Endothelial cell of umbilical vein (primary cell): Measurements from ENCODE around the gene ACTR10. TPM values are rescaled to one million over a fixed set of nuclear protein-coding genes. Genes with fewer than 3 reads are reported as not detected.

ENCODE experiments used
- BruUV-seq: library from RNA; stranded (reverse); fragments of 400-500 nt; replicated peaks from 2 replicates; lab custom pipeline; 2021; lab: Mats Ljungman, UMichigan
- CTCF ChIA-PET: fragments of 300-600, 350-600 bp; sonication (Branson Sonifier 250); formaldehyde crosslinking; loops from one replicate; lab custom pipeline; 2021; ENCODE audit warnings: antibody characterized with exemption, inconsistent platforms; lab: Charles Lee
- POLR2A ChIA-PET: fragments of 300-600, 350-600 bp; sonication (Branson Sonifier 250); formaldehyde crosslinking; loops from one replicate; lab custom pipeline; 2021; ENCODE audit warnings: antibody characterized with exemption, inconsistent platforms; lab: Charles Lee
- DNase-seq: peaks from one replicate; pipeline ENCODE4 v3.0.0-alpha.2; 2011; ENCODE audit warnings: low read depth, low spot score
- FAIRE-seq: peaks from 2 replicates; lab custom pipeline; 2011; peaks lifted over from hg19 to GRCh38; lab: Jason Lieb, UNC
- H2AFZ ChIP-seq: 2 replicates; pipeline ENCODE4 v1.6.0; 2012; ENCODE audit warnings: low read depth, low read length, control low read depth, inconsistent platforms
- H3K27ac ChIP-seq: 2 replicates; pipeline ENCODE4 v1.5.1; 2011; ENCODE audit warnings: low read depth, mild to moderate bottlenecking, control low read depth, low read length, moderate library complexity; ENCODE audit not compliant: insufficient read depth
- H3K27me3 ChIP-seq, 2 experiments: 2 replicates each; pipeline versions ENCODE4 v1.6.0 to v1.6.1; 2011; ENCODE audit warnings: low read length in 2 of 2, mixed read lengths in 1 of 2; ENCODE audit not compliant: control insufficient read depth in 2 of 2, insufficient read depth in 2 of 2
- H3K36me3 ChIP-seq, 2 experiments: 2 replicates in 1 of 2; 3 replicates in 1 of 2; pipeline ENCODE4 v1.5.1; 2011; ENCODE audit warnings: low read length in 2 of 2, mild to moderate bottlenecking in 1 of 2, moderate library complexity in 1 of 2; ENCODE audit not compliant: control insufficient read depth in 2 of 2, insufficient read depth in 2 of 2; ENCODE audit errors: extremely low read depth in 1 of 2
- H3K4me1 ChIP-seq: 3 replicates; pipeline ENCODE4 v1.5.1; 2011; ENCODE audit warnings: mild to moderate bottlenecking, low read length; ENCODE audit not compliant: control insufficient read depth, insufficient read depth; ENCODE audit errors: extremely low read depth
- H3K4me2 ChIP-seq: 2 replicates; pipeline ENCODE4 v1.6.1; 2011; ENCODE audit warnings: low read length, control low read depth, mixed read lengths; ENCODE audit not compliant: insufficient read depth
- H3K4me3 ChIP-seq, 3 experiments: fragments of 200-600 bp in 1 of 3; sonication (generic), shearing (Covaris generic) in 1 of 3; replicated peaks in 1 of 3; 2 replicates each; pipeline ENCODE4 v1.5.1; 2011 to 2016; ENCODE audit warnings: control low read depth in 3 of 3, low read length in 3 of 3, mild to moderate bottlenecking in 2 of 3, inconsistent platforms in 1 of 3, low read depth in 1 of 3, moderate library complexity in 1 of 3; ENCODE audit not compliant: insufficient read depth in 1 of 3
- H3K79me2 ChIP-seq: 2 replicates; pipeline ENCODE4 v1.6.0; 2012; ENCODE audit warnings: low read length, inconsistent platforms; ENCODE audit not compliant: control insufficient read depth, insufficient read depth
- H3K9ac ChIP-seq: replicated peaks from 2 replicates; pipeline ENCODE3; 2011; ENCODE audit warnings: low read length, control low read depth; ENCODE audit not compliant: insufficient read depth; ENCODE audit errors: extremely low read depth
- H3K9me1 ChIP-seq: replicated peaks from 3 replicates; pipeline ENCODE4 v1.6.0; 2011; ENCODE audit warnings: mild to moderate bottlenecking, low read length; ENCODE audit not compliant: control insufficient read depth, insufficient read depth; ENCODE audit errors: extremely low read depth
- H3K9me3 ChIP-seq: replicated peaks from 2 replicates; pipeline ENCODE4 v1.5.1; 2012; ENCODE audit warnings: low read length, inconsistent platforms; ENCODE audit not compliant: control insufficient read depth, insufficient read depth
- H4K20me1 ChIP-seq: replicated peaks from 2 replicates; pipeline ENCODE3; 2011; ENCODE audit warnings: mild to moderate bottlenecking, low read length; ENCODE audit not compliant: control insufficient read depth, insufficient read depth; ENCODE audit errors: extremely low read depth
- EZH2 ChIP-seq: IDR thresholded peaks from 2 replicates; pipeline ENCODE4 v1.6.1; 2012; ENCODE audit warnings: borderline replicate concordance, low read depth, mild to moderate bottlenecking, moderate library complexity, low read length, inconsistent platforms; ENCODE audit not compliant: severe bottlenecking
- FOS ChIP-seq: IDR thresholded peaks from 2 replicates; pipeline ENCODE4 v1.6.1; 2011; ENCODE audit warnings: mild to moderate bottlenecking, low read length, moderate library complexity, borderline replicate concordance; ENCODE audit not compliant: insufficient read depth
- GATA2 ChIP-seq: IDR thresholded peaks from 2 replicates; pipeline ENCODE4 v1.7.0; 2011; ENCODE audit warnings: low read depth, mild to moderate bottlenecking, moderate library complexity, mixed read lengths, low read length; ENCODE audit not compliant: insufficient read length, insufficient read depth
- JUN ChIP-seq: IDR thresholded peaks from 2 replicates; pipeline ENCODE4 v1.6.1; 2011; ENCODE audit warnings: borderline replicate concordance, low read depth; ENCODE audit not compliant: insufficient read length, insufficient read depth
- MYC ChIP-seq: IDR thresholded peaks from one replicate; pipeline ENCODE4 v1.6.1; 2011; ENCODE audit warnings: mild to moderate bottlenecking, low read depth, low read length
- POLR2A ChIP-seq: IDR thresholded peaks from 2 replicates; pipeline ENCODE4 v1.6.1; 2012; ENCODE audit warnings: low read depth, mild to moderate bottlenecking, control low read depth, low read length
- dilution Hi-C: fragments of 300-500 bp; cut with MboI; formaldehyde crosslinking; loops from one replicate; pipeline ENCODE4 v1.15.0; 2019; ENCODE audit warnings: low sequenced_read_pairs; ENCODE audit not compliant: extremely low pct_ligation_motif_present
- intact Hi-C: fragments of 100-400 bp; cut with micrococcal nuclease; formaldehyde crosslinking; loops from one replicate; pipeline ENCODE4 v1.10.0; 2022
- polyA plus RNA-seq, 4 experiments: library from polyadenylated mRNA; depleted of rRNA in 3 of 4; stranded (reverse) in 3 of 4; unstranded in 1 of 4; fragments of >200 nt; gene quantifications; 2 replicates each; pipeline versions ENCODE4 v1.2.1 to v1.2.3, GENCODE V29; 2011 to 2012; ENCODE audit warnings: missing spikeins in 1 of 4
- total RNA-seq: library from RNA; stranded (reverse); gene quantifications from 2 replicates; pipeline ENCODE4 v1.2.3, GENCODE V29; 2021
- TF ChIP-seq, protein P1 (sequence below), 2 donors: IDR thresholded peaks; 1 replicate in 1 of 2; 2 replicates in 1 of 2; pipeline ENCODE4 v1.5.1; 2011; ENCODE audit warnings: low read length in 2 of 2, mild to moderate bottlenecking in 2 of 2, moderate library complexity in 2 of 2, control low read depth in 1 of 2, inconsistent platforms in 1 of 2, low read depth in 1 of 2; ENCODE audit not compliant: insufficient read depth in 1 of 2; ENCODE audit errors: extremely low read depth in 1 of 2
- TF ChIP-seq, protein P2 (sequence below): IDR thresholded peaks from 2 replicates; pipeline ENCODE4 v1.6.1; 2011; ENCODE audit not compliant: insufficient read depth, insufficient read length

The ACTR10 gene
- total and polyA plus RNA-seq, 2 donors (not counting 3 experiments of a cell fraction or from before 2014, with no cell fraction given), result 28.6 to 67.3 TPM

DNA sequence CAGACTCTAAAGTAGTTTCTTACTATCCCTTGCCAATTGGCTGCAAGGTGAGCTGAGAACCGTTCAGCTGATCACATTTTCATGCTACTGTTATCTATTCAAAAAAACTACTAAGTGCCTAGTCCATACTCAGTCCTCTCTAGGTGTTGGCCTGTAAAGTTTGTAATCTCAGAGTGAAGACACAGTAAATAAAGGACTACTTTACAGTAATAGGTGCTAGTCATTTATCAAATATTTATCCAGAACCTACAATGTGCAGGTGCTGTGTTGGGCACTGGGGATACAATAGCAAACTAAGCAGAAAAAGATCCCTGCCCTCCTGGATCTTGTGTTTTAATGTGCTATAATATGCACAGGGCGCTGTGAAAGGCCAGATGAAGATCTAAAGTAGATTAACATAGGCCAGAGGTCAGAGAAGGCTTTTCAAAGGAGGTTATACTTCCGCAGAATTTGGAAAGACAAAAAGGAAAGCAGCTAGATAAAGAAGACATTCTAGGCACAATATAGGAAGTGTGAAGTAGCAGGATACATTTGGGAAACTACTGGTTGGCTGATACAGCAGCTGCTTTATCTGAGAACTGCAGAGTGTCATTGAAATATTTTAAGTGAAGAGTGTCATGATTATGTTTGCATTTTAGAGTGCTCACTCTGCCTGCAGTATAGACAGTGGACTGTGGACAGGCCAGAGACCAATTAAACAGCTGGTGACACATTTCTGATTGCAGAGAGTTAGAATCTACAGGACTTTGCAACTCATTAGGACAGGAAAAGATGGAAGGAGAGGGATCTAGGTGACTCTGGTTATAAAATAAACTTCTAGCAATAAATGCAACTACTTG, 8.0 kb upstream of the ACTR10 start:
- H3K4me2 ChIP-seq, result no peak overlapping the region
- no peak overlapping the region for H3K4me3 ChIP-seq
- ChIA-PET CTCF (interaction anchor here (0.7 kb wide), 1 partner anchor 8 kb away, joined by 3 read pairs; the partner anchor contains the start of gene ACTR10), POLR2A (no interaction called here)
- FAIRE-seq (no peak), DNase-seq (no peak)
- no peak overlapping the region for H3K27ac ChIP-seq
- no TSS peak for BruUV-seq
- no peaks in the 10 kb centered on the region for H3K9me3 ChIP-seq
- no peaks in the 10 kb centered on the region for H3K36me3 ChIP-seq
- H4K20me1 ChIP-seq, result no peaks in the 10 kb centered on the region
- H3K79me2 ChIP-seq, result no peaks in the 10 kb centered on the region
- dilution Hi-C loops, result no loop called here
- no peaks in the 10 kb centered on the region for H3K9me1 ChIP-seq
- peaks cover 3% of the 10 kb centered on the region for H3K4me1 ChIP-seq
- no peak overlapping the region for H3K9ac ChIP-seq
- no peak for TF ChIP-seq EZH2
- no peak for TF ChIP-seq MYC
- TF ChIP-seq JUN, result no peak
- TF ChIP-seq, protein P1, sequence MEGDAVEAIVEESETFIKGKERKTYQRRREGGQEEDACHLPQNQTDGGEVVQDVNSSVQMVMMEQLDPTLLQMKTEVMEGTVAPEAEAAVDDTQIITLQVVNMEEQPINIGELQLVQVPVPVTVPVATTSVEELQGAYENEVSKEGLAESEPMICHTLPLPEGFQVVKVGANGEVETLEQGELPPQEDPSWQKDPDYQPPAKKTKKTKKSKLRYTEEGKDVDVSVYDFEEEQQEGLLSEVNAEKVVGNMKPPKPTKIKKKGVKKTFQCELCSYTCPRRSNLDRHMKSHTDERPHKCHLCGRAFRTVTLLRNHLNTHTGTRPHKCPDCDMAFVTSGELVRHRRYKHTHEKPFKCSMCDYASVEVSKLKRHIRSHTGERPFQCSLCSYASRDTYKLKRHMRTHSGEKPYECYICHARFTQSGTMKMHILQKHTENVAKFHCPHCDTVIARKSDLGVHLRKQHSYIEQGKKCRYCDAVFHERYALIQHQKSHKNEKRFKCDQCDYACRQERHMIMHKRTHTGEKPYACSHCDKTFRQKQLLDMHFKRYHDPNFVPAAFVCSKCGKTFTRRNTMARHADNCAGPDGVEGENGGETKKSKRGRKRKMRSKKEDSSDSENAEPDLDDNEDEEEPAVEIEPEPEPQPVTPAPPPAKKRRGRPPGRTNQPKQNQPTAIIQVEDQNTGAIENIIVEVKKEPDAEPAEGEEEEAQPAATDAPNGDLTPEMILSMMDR (IDR thresholded peaks at IDR 0.05; ENCODE audit: extremely low read depth in 1 of 2, insufficient read depth in 1 of 2, low read depth in 1 of 2, low read length in 2 of 2), result no peak
- TF ChIP-seq, protein P2, sequence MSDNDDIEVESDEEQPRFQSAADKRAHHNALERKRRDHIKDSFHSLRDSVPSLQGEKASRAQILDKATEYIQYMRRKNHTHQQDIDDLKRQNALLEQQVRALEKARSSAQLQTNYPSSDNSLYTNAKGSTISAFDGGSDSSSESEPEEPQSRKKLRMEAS, result no peak
- TF ChIP-seq POLR2A, result no peak
- no peak for TF ChIP-seq GATA2
- no peak for TF ChIP-seq FOS
- intact Hi-C loops, result no loop called here
- peaks cover 14 to 29% of the 10 kb centered on the region in 2 experiments for H3K27me3 ChIP-seq
- no peak overlapping the region for H2AFZ ChIP-seq
